AG04450 (cell line): ENCODE results near the gene FARP1. TPM values are rescaled to one million over a fixed set of nuclear protein-coding genes. Genes with fewer than 3 reads are reported as not detected.

Experiments
- CTCF ChIA-PET: fragments of 300-600, 350-600 bp; formaldehyde crosslinking; extraction: SDS; loops from one replicate; lab custom pipeline; 2022; ENCODE audit warnings: antibody characterized with exemption, inconsistent platforms; lab: Charles Lee
- POLR2A ChIA-PET: fragments of 350-600 bp; formaldehyde crosslinking; extraction: SDS; loops from one replicate; lab custom pipeline; 2021; ENCODE audit warnings: antibody characterized with exemption, inconsistent platforms; lab: Yijun Ruan, JAX
- DNase-seq: peaks from one replicate; pipeline ENCODE4 v3.0.0-alpha.2; 2011; ENCODE audit warnings: low read depth, low spot score
- H3K27ac ChIP-seq: one replicate; pipeline ENCODE4 v1.5.1; 2012; ENCODE audit warnings: low read depth, low read length, control low read depth
- H3K27me3 ChIP-seq: one replicate; pipeline ENCODE4 v1.6.0; 2012; ENCODE audit warnings: low read length; ENCODE audit not compliant: control insufficient read depth, insufficient read depth
- H3K4me3 ChIP-seq: 2 replicates; pipeline ENCODE4 v1.5.1; 2011; ENCODE audit warnings: mild to moderate bottlenecking, low read depth, low read length, control low read depth
- H3K9me3 ChIP-seq: 2 replicates; pipeline ENCODE4 v1.5.1; 2012; ENCODE audit warnings: low read length; ENCODE audit not compliant: control insufficient read depth, insufficient read depth
- CTCF ChIP-seq: IDR thresholded peaks from 2 replicates; pipeline ENCODE4 v1.5.1; 2011; ENCODE audit warnings: low read depth, low read length, control low read depth, inconsistent platforms
- polyA plus RNA-seq: library from polyadenylated mRNA; depleted of rRNA; stranded (reverse); fragments of >200 nt; gene quantifications from 2 replicates; pipeline ENCODE4 v1.2.3, GENCODE V29; 2011

Gene FARP1
- polyA plus RNA-seq, 1 experiment, result 76.4 TPM

DNA sequence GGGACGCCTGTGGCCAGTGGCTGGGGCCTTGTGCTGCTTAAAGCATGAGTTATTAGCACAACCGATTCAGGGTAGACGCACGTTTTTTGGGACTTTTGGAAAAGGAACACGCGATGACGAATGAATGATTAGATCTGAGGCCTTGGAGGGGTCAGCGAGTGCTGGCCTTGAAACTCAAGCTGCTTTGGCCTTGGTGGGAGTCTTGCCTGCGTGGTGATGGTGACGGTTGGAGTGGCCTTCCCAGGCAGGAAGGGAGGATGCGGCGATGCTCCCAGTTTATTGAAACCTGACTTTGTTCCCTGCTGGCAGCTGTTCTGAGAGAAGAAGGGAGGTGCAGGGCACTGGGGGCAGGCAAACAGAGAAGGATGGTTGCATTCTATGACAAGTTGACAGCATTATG, 97.2 kb downstream of the FARP1 start:
- ChIA-PET POLR2A (no interaction called here), CTCF (no interaction called here)
- H3K27me3 ChIP-seq, result no peaks in the 10 kb centered on the region
- DNase-seq, result no peak
- H3K9me3 ChIP-seq, result no peaks in the 10 kb centered on the region
- H3K4me3 ChIP-seq, result no peak overlapping the region
- H3K27ac ChIP-seq, result no peak overlapping the region
- TF ChIP-seq CTCF, result no peak

GRCh38 chr13:98240974-98241373, 98.1 kb downstream of the FARP1 start:
- DNase-seq, result no peak
- no peak overlapping the region for H3K27ac ChIP-seq
- CTCF ChIA-PET, result no interaction called here
- H3K9me3 ChIP-seq, result no peaks in the 10 kb centered on the region
- no peaks in the 10 kb centered on the region for H3K27me3 ChIP-seq
- TF ChIP-seq CTCF, result no peak
- no peak overlapping the region for H3K4me3 ChIP-seq
- POLR2A ChIA-PET, result no interaction called here

GRCh38 chr13:98241976-98242375, 99.1 kb downstream of the FARP1 start:
- DNase-seq, result no peak
- Histone ChIP-seq H3K9me3 (no peaks in the 10 kb centered on the region), H3K27me3 (no peaks in the 10 kb centered on the region), H3K4me3 (no peak overlapping the region), H3K27ac (no peak overlapping the region)
- ChIA-PET CTCF (no interaction called here), POLR2A (no interaction called here)
- no peak for TF ChIP-seq CTCF

- Histone ChIP-seq H3K27me3 (no peaks in the 10 kb centered on the region), H3K4me3 (no peak overlapping the region), H3K9me3 (no peaks in the 10 kb centered on the region), H3K27ac (no peak overlapping the region)
- ChIA-PET POLR2A (no interaction called here), CTCF (no interaction called here)
- no peak for DNase-seq
- TF ChIP-seq CTCF, result no peak
These were observed 99.5 kb downstream of the FARP1 start for GRCh38 chr13:98242403-98242802.

- H3K4me3 ChIP-seq, result no peak overlapping the region
- POLR2A ChIA-PET, result no interaction called here
- DNase-seq, result no peak
- no peaks in the 10 kb centered on the region for H3K9me3 ChIP-seq
- no peak for TF ChIP-seq CTCF
- CTCF ChIA-PET, result no interaction called here
- no peak overlapping the region for H3K27ac ChIP-seq
- H3K27me3 ChIP-seq, result no peaks in the 10 kb centered on the region
These were observed 101.0 kb downstream of the FARP1 start for GRCh38 chr13:98243929-98244272.
